K562 (cell line): ENCODE results near the gene KRT80. TPM values are rescaled to one million over a fixed set of nuclear protein-coding genes. Genes with fewer than 3 reads are reported as not detected.

ENCODE experiments used
- ATAC-seq: fragments of 200-7000 bp; cut with Tn5 transposase; 3 replicates; pipeline ENCODE4 v1.9.1; 2020; ENCODE audit warnings: moderate library complexity
- BruUV-seq: library from RNA; stranded (reverse); fragments of 400-500 nt; replicated peaks from 2 replicates; lab custom pipeline; 2021; lab: Mats Ljungman, UMichigan
- CTCF ChIA-PET: fragments of 300-600 bp; formaldehyde crosslinking; extraction: SDS; loops from one replicate; lab custom pipeline; 2021; ENCODE audit warnings: low intra/inter-chr PET ratio; lab: Yijun Ruan, JAX
- POLR2A ChIA-PET: fragments of 300-600, 350-650 bp; sonication (Branson Sonifier 250); formaldehyde crosslinking; extraction: SDS; loops from one replicate; lab custom pipeline; 2021; ENCODE audit warnings: antibody characterized with exemption, inconsistent platforms; lab: Yijun Ruan, JAX
- DNase-seq, 4 experiments: peaks; one replicate each; pipeline versions ENCODE4 v3.0.0 to v3.0.0-alpha.2; 2011 to 2018; ENCODE audit warnings: low spot score in 3 of 4, mixed read lengths in 3 of 4; ENCODE audit errors: extremely low read depth in 1 of 4
- FAIRE-seq: peaks from 2 replicates; lab custom pipeline; 2011; peaks lifted over from hg19 to GRCh38; lab: Jason Lieb, UNC
- H2AFZ ChIP-seq: 2 replicates; pipeline ENCODE4 v1.6.0; 2011; ENCODE audit warnings: low read depth, low read length, control low read depth, inconsistent platforms
- H3K27ac ChIP-seq: fragments of 200-600 bp; 3 replicates; pipeline ENCODE4 v1.8.0; 2011; ENCODE audit warnings: low read depth, mild to moderate bottlenecking, control low read depth, inconsistent platforms, low read length, moderate library complexity, mixed read lengths; ENCODE audit errors: extremely low read depth
- H3K27me3 ChIP-seq, 2 experiments: fragments of 300-600 bp in 1 of 2; 2 replicates in 1 of 2; 3 replicates in 1 of 2; pipeline versions ENCODE4 v1.6.0 to v1.8.0; 2011; ENCODE audit warnings: inconsistent platforms in 2 of 2, low read length in 2 of 2, mild to moderate bottlenecking in 1 of 2, mixed read lengths in 1 of 2, moderate library complexity in 1 of 2; ENCODE audit not compliant: control insufficient read depth in 2 of 2, insufficient read depth in 2 of 2
- H3K36me3 ChIP-seq: fragments of 300-600 bp; 3 replicates; pipeline ENCODE4 v1.8.0; 2011; ENCODE audit warnings: mild to moderate bottlenecking, low read length, inconsistent platforms; ENCODE audit not compliant: control insufficient read depth, insufficient read depth
- H3K4me1 ChIP-seq, 2 experiments: fragments of 200-600 bp in 1 of 2; replicated peaks in 1 of 2; 2 replicates in 1 of 2; 3 replicates in 1 of 2; pipeline versions ENCODE4 v1.5.1 to v1.8.0; 2011; ENCODE audit warnings: inconsistent platforms in 2 of 2, low read length in 2 of 2, mild to moderate bottlenecking in 1 of 2, mixed read lengths in 1 of 2, moderate library complexity in 1 of 2; ENCODE audit not compliant: control insufficient read depth in 2 of 2, insufficient read depth in 2 of 2
- H3K4me2 ChIP-seq: 2 replicates; pipeline ENCODE4 v1.6.1; 2011; ENCODE audit warnings: low read length, control low read depth, inconsistent platforms, mixed read lengths; ENCODE audit not compliant: insufficient read depth
- H3K4me3 ChIP-seq: fragments of 200-600 bp; sonication (generic), shearing (Covaris generic); 2 replicates; pipeline ENCODE4 v1.5.1; 2016; ENCODE audit warnings: control low read depth, inconsistent platforms
- H3K79me2 ChIP-seq: fragments of 200-600 bp; 3 replicates; pipeline ENCODE4 v1.8.0; 2011; ENCODE audit warnings: low read length, inconsistent platforms; ENCODE audit not compliant: control insufficient read depth, insufficient read depth
- H3K9ac ChIP-seq, 2 experiments: 2 replicates each; pipeline versions ENCODE4 v1.6.0 to v1.6.1; 2011; ENCODE audit warnings: low read depth in 2 of 2, low read length in 2 of 2, control low read depth in 1 of 2, inconsistent platforms in 1 of 2, mild to moderate bottlenecking in 1 of 2, mixed read lengths in 1 of 2; ENCODE audit not compliant: insufficient read depth in 1 of 2
- H3K9me1 ChIP-seq: one replicate; pipeline ENCODE4 v1.6.0; 2011; ENCODE audit warnings: inconsistent platforms, mild to moderate bottlenecking, low read length, moderate library complexity; ENCODE audit not compliant: control insufficient read depth, insufficient read depth
- H3K9me3 ChIP-seq: replicated peaks from 2 replicates; pipeline ENCODE4 v1.5.1; 2011; ENCODE audit warnings: low read depth, low read length, inconsistent platforms; ENCODE audit not compliant: control insufficient read depth, insufficient read depth
- H4K20me1 ChIP-seq: replicated peaks from 2 replicates; pipeline ENCODE4 v1.6.1; 2011; ENCODE audit warnings: low read length, inconsistent platforms, mixed read lengths; ENCODE audit not compliant: control insufficient read depth, insufficient read depth
- ARID2 ChIP-seq: fragments of 450-650 bp; IDR thresholded peaks from 2 replicates; pipeline ENCODE4 v1.6.1; 2017; ENCODE audit warnings: antibody characterized with exemption, mild to moderate bottlenecking
- ARID4B ChIP-seq: sonication (generic); formaldehyde crosslinking; IDR thresholded peaks from 2 replicates; pipeline ENCODE4 v1.8.0; 2022; ENCODE audit warnings: mild to moderate bottlenecking, missing genetic modification reagents
- CEBPG ChIP-seq, 3 experiments: fragments of 200-800 bp in 1 of 3; sonication (Bioruptor generic) in 1 of 3; sonication (generic) in 1 of 3; formaldehyde crosslinking in 1 of 3; IDR thresholded peaks in 2 of 3; conservative IDR thresholded peaks in 1 of 3; 2 replicates each; pipeline versions ENCODE4 v1.6.1 to v1.8.0; 2016 to 2022; ENCODE audit warnings: missing compliant biosample characterization in 2 of 3, missing genetic modification characterization in 2 of 3, mild to moderate bottlenecking in 1 of 3, missing genetic modification reagents in 1 of 3
- CSDE1 ChIP-seq, 2 experiments: fragments of 450-650 bp; IDR thresholded peaks; 2 replicates each; pipeline ENCODE4 v1.6.1; 2016; ENCODE audit warnings: mild to moderate bottlenecking in 1 of 2
- GABPA ChIP-seq: fragments of 200-800 bp; sonication (Bioruptor generic); conservative IDR thresholded peaks from 2 replicates; pipeline ENCODE4 v1.6.1; 2016; ENCODE audit warnings: low read depth, missing genetic modification characterization, missing compliant biosample characterization
- MCM3 ChIP-seq: fragments of 450-650 bp; IDR thresholded peaks from 2 replicates; pipeline ENCODE4 v1.6.1; 2016
- MCM7 ChIP-seq, 2 experiments: fragments of 450-650 bp; IDR thresholded peaks; 2 replicates each; pipeline ENCODE4 v1.6.1; 2016 to 2018
- PHF21A ChIP-seq: fragments of 450-650 bp; IDR thresholded peaks from 2 replicates; pipeline ENCODE4 v1.6.1; 2017; ENCODE audit warnings: low read depth, borderline replicate concordance
- PPARD ChIP-seq: fragments of 250-450 bp; sonication (Bioruptor Pico); IDR thresholded peaks from 2 replicates; pipeline ENCODE4 v1.8.0; 2022; ENCODE audit warnings: inconsistent platforms, mild to moderate bottlenecking, moderate library complexity
- PRPF4 ChIP-seq: fragments of 200-400 bp; formaldehyde crosslinking; IDR thresholded peaks from one replicate; pipeline ENCODE4 v1.6.1; 2017; ENCODE audit warnings: low read length, low read depth, mild to moderate bottlenecking; ENCODE audit not compliant: insufficient read depth, poor library complexity, severe bottlenecking
- U2AF2 ChIP-seq: fragments of 200-400 bp; formaldehyde crosslinking; optimal IDR thresholded peaks from 2 replicates; pipeline ENCODE3; 2017; ENCODE audit warnings: low read depth, mild to moderate bottlenecking, low read length
- USF1 ChIP-seq: sonication (generic); formaldehyde crosslinking; IDR thresholded peaks from 2 replicates; pipeline ENCODE4 v1.9.0; 2022; ENCODE audit warnings: mild to moderate bottlenecking, missing genetic modification reagents
- ZFP91 ChIP-seq: sonication (generic); formaldehyde crosslinking; IDR thresholded peaks from 2 replicates; pipeline ENCODE4 v1.8.0; 2022; ENCODE audit warnings: mild to moderate bottlenecking, missing genetic modification reagents
- ZNF174 ChIP-seq: fragments of 250-450 bp; sonication (Bioruptor Pico); IDR thresholded peaks from 2 replicates; pipeline ENCODE4 v1.4.0; 2020; ENCODE audit warnings: mild to moderate bottlenecking
- ZNF24 ChIP-seq: fragments of 450-650 bp; IDR thresholded peaks from 2 replicates; pipeline ENCODE4 v1.6.1; 2016
- WGBS: fragments of 100-300 bp; shearing (Covaris generic); methylation state at CpG from one replicate; pipeline ENCODE4 v1.1.6; 2016; ENCODE audit warnings: low coverage, mixed read lengths; ENCODE audit not compliant: insufficient coverage; ENCODE audit errors: missing lambda C conversion rate; 5-methylcytosine and 5-hydroxymethylcytosine counted together
- in situ Hi-C: fragments of 300-500 bp; cut with MboI; formaldehyde crosslinking; loops from 4 replicates; pipeline ENCODE4 v1.15.0; 2018; ENCODE audit warnings: inconsistent platforms, mixed read lengths
- intact Hi-C: fragments of 100-400 bp; cut with micrococcal nuclease; formaldehyde crosslinking; loops from 2 replicates; pipeline ENCODE4 v1.14.2; 2022
- polyA plus RNA-seq, 8 experiments: library from polyadenylated mRNA; depleted of rRNA in 4 of 8; stranded (reverse) in 5 of 8; unstranded in 3 of 8; fragments of >200 nt; fragmentation: Nextera tagmentation in 2 of 8; fragmentation: Illumina TruSeq in 1 of 8; extraction: Ambion mirVana in 2 of 8; extraction: Trizol in 1 of 8; gene quantifications; 2 replicates each; pipeline versions ENCODE4 v1.2.1 to v1.2.3, GENCODE V29; 2011 to 2014; ENCODE audit warnings: inconsistent platforms in 1 of 8, missing spikeins in 1 of 8
- total RNA-seq, 7 experiments: library from RNA; depleted of rRNA in 6 of 7; stranded (reverse); fragments of >200 nt in 6 of 7; fragmentation: Illumina TruSeq in 2 of 7; extraction: Trizol in 2 of 7; gene quantifications; 2 replicates each; pipeline versions ENCODE4 v1.2.1 to v1.2.3, GENCODE V29; 2011 to 2021; ENCODE audit warnings: low replicate concordance in 1 of 7

Gene KRT80
- total and polyA plus RNA-seq, 9 of the 15 experiments (the other 6 are each of a cell fraction or from before 2014, with no cell fraction given) = not detected

- Histone ChIP-seq H3K79me2 (no peaks in the 10 kb centered on the region), H3K4me2 (no peak overlapping the region), H3K9ac (peak overlapping the region in 1 of 2 experiments; percentile 35; a peak in 1 of 4 replicates), H3K9me3 (no peaks in the 10 kb centered on the region), H3K36me3 (no peaks in the 10 kb centered on the region), H3K27ac (no peak overlapping the region; the same call in 2 of the 3 replicates), H4K20me1 (peaks cover 10% of the 10 kb centered on the region), H3K27me3 (peaks cover 35 to 85% of the 10 kb centered on the region in 2 experiments; a peak in 4 of 5 replicates), H3K4me3 (no peak overlapping the region), H3K4me1 (peaks cover 0 to 3% of the 10 kb centered on the region in 2 experiments; a peak in 4 of 5 replicates), H2AFZ (no peak overlapping the region), H3K9me1 (peaks cover 4% of the 10 kb centered on the region)
- intact Hi-C loops = no loop called here
- in situ Hi-C loops = no loop called here
- CTCF ChIA-PET = no interaction called here
- DNase-seq (peak in 2 of 4 experiments; percentile 20 to 21), ATAC-seq (no peak; the same call in 2 of the 3 replicates), FAIRE-seq (no peak)
- no TSS peak for BruUV-seq
- WGBS = 2% methylated on average over 15 of the region's 19 CpGs
- POLR2A ChIA-PET = no interaction called here
- TF ChIP-seq ZFP91 (CRISPR knock-in tag) = no peak
- TF ChIP-seq ARID2 = no peak
- no peak for TF ChIP-seq ARID4B (CRISPR knock-in tag)
- TF ChIP-seq GABPA = peak; percentile 65
- no peak for TF ChIP-seq CSDE1 (IDR thresholded peaks at IDR 0.05)
- TF ChIP-seq USF1 (CRISPR knock-in tag) = peak; percentile 15; the same call in 1 of the 2 replicates
- peak; percentile 46; the same call in 1 of the 2 replicates for TF ChIP-seq CEBPG (CRISPR knock-in tag; IDR thresholded peaks at IDR 0.05)
- TF ChIP-seq CEBPG (tag; conservative IDR thresholded peaks at IDR 0.05 in 1 of 2, IDR thresholded peaks at IDR 0.05 in 1 of 2) = peak; percentile 74 to 86; a peak in 3 of 4 replicates
- no peak for TF ChIP-seq MCM7 (IDR thresholded peaks at IDR 0.05)
- TF ChIP-seq PPARD (CRISPR knock-in tag) = no peak
- no peak for TF ChIP-seq U2AF2
- TF ChIP-seq PHF21A = no peak
- TF ChIP-seq ZNF174 (CRISPR knock-in tag) = no peak
- no peak for TF ChIP-seq MCM3
- no peak for TF ChIP-seq ZNF24
- no peak for TF ChIP-seq PRPF4
Observed at GRCh38 chr12:52203079-52203921, 11.5 kb upstream of the KRT80 start.
